A549 (cell line): ENCODE data around the gene SH2D2A.

Experiments used
- EP300 ChIP-seq, 2 experiments: fragments of >200 bp; sonication (Bioruptor Twin); formaldehyde crosslinking; IDR thresholded peaks; 2 replicates in 1 of 2; 3 replicates in 1 of 2; pipeline ENCODE4 v1.6.1; 2016 to 2017
- KDM1A ChIP-seq: fragments of 200-600 bp; sonication (generic); IDR thresholded peaks from 2 replicates; pipeline ENCODE4 v1.6.1; 2016; ENCODE audit warnings: low read depth, mild to moderate bottlenecking
- KDM5A ChIP-seq: fragments of 200-600 bp; sonication (generic); IDR thresholded peaks from 2 replicates; pipeline ENCODE4 v1.6.1; 2016; ENCODE audit warnings: antibody characterized with exemption, mild to moderate bottlenecking
- POLR2A ChIP-seq: IDR thresholded peaks from 2 replicates; pipeline ENCODE4 v1.6.1; 2012; ENCODE audit warnings: mild to moderate bottlenecking, low read length
- POLR2AphosphoS2 ChIP-seq: conservative IDR thresholded peaks from 2 replicates; pipeline ENCODE4 v1.6.1; 2012; ENCODE audit warnings: low read length, improper control_type of control experiment, inconsistent platforms
- RAD21 ChIP-seq, 2 experiments: fragments of >200 bp in 1 of 2; sonication (Bioruptor Twin) in 1 of 2; formaldehyde crosslinking in 1 of 2; IDR thresholded peaks in 1 of 2; conservative IDR thresholded peaks in 1 of 2; 2 replicates in 1 of 2; 3 replicates in 1 of 2; pipeline ENCODE4 v1.6.1; 2012 to 2018; ENCODE audit warnings: inconsistent platforms in 1 of 2
- RARB ChIP-seq: fragments of 250-450 bp; sonication (Bioruptor Pico); IDR thresholded peaks from 2 replicates; pipeline ENCODE4 v1.8.0; 2021; ENCODE audit warnings: mild to moderate bottlenecking, moderate library complexity
- RCOR1 ChIP-seq: fragments of 150-350 bp; IDR thresholded peaks from 2 replicates; pipeline ENCODE4 v1.6.1; 2014; ENCODE audit warnings: antibody characterized with exemption, low read length, low read depth
- TF ChIP-seq, protein P1 (sequence below): fragments of >200 bp; sonication (Bioruptor Twin); formaldehyde crosslinking; IDR thresholded peaks from 3 replicates; pipeline ENCODE4 v1.5.1; 2016
- TF ChIP-seq, protein P2 (sequence below): fragments of 200-600 bp; sonication (generic); IDR thresholded peaks from 2 replicates; pipeline ENCODE4 v1.6.1; 2016; ENCODE audit warnings: antibody characterized with exemption, mild to moderate bottlenecking, moderate library complexity

DNA sequence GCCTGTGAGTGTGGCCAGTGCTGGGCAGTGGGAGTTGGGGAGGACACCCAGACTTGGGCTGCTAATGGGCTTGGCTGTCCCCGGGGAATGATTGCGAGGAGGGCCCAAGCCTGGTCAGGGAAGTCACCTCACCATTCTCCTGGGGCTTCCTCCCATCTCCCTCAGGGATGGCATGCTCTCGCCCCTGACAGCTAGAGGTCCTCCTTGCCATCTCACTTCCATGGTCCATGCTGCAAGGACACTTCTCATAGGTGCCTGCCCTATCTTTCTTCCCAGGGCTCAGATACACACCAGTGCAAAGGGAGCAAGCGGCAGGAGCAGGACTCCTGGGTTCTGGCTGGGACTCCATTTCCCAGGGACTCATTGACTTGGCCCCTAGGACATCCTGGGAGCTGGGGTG is 48.1 kb upstream of the SH2D2A start:
- TF ChIP-seq EP300 (IDR thresholded peaks at IDR 0.05) (no peak), POLR2AphosphoS2 (no peak), RARB (CRISPR knock-in tag) (no peak), RAD21 (conservative IDR thresholded peaks at IDR 0.05 in 1 of 2, IDR thresholded peaks at IDR 0.05 in 1 of 2) (0 out of 5 replicates have a peak, but pooled peaks of 1 of the 2 experiments have one; percentile 11), RCOR1 (no peak), POLR2A (no peak), KDM5A (no peak), KDM1A (no peak)
- TF ChIP-seq, protein P1, sequence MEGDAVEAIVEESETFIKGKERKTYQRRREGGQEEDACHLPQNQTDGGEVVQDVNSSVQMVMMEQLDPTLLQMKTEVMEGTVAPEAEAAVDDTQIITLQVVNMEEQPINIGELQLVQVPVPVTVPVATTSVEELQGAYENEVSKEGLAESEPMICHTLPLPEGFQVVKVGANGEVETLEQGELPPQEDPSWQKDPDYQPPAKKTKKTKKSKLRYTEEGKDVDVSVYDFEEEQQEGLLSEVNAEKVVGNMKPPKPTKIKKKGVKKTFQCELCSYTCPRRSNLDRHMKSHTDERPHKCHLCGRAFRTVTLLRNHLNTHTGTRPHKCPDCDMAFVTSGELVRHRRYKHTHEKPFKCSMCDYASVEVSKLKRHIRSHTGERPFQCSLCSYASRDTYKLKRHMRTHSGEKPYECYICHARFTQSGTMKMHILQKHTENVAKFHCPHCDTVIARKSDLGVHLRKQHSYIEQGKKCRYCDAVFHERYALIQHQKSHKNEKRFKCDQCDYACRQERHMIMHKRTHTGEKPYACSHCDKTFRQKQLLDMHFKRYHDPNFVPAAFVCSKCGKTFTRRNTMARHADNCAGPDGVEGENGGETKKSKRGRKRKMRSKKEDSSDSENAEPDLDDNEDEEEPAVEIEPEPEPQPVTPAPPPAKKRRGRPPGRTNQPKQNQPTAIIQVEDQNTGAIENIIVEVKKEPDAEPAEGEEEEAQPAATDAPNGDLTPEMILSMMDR = no peak
- TF ChIP-seq, protein P2, sequence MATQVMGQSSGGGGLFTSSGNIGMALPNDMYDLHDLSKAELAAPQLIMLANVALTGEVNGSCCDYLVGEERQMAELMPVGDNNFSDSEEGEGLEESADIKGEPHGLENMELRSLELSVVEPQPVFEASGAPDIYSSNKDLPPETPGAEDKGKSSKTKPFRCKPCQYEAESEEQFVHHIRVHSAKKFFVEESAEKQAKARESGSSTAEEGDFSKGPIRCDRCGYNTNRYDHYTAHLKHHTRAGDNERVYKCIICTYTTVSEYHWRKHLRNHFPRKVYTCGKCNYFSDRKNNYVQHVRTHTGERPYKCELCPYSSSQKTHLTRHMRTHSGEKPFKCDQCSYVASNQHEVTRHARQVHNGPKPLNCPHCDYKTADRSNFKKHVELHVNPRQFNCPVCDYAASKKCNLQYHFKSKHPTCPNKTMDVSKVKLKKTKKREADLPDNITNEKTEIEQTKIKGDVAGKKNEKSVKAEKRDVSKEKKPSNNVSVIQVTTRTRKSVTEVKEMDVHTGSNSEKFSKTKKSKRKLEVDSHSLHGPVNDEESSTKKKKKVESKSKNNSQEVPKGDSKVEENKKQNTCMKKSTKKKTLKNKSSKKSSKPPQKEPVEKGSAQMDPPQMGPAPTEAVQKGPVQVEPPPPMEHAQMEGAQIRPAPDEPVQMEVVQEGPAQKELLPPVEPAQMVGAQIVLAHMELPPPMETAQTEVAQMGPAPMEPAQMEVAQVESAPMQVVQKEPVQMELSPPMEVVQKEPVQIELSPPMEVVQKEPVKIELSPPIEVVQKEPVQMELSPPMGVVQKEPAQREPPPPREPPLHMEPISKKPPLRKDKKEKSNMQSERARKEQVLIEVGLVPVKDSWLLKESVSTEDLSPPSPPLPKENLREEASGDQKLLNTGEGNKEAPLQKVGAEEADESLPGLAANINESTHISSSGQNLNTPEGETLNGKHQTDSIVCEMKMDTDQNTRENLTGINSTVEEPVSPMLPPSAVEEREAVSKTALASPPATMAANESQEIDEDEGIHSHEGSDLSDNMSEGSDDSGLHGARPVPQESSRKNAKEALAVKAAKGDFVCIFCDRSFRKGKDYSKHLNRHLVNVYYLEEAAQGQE = no peak
